Endothelial cell of umbilical vein (primary cell): ENCODE results near the gene LARP6. TPM values are rescaled to one million over a fixed set of nuclear protein-coding genes. Genes with fewer than 3 reads are reported as not detected.
A peak's percentile ranks its signal among the peaks of the same experiment; 100 is the strongest.

Experiments
- BruUV-seq: library from RNA; stranded (reverse); fragments of 400-500 nt; replicated peaks from 2 replicates; lab custom pipeline; 2021; lab: Mats Ljungman, UMichigan
- CTCF ChIA-PET: fragments of 300-600, 350-600 bp; sonication (Branson Sonifier 250); formaldehyde crosslinking; loops from one replicate; lab custom pipeline; 2021; ENCODE audit warnings: antibody characterized with exemption, inconsistent platforms; lab: Charles Lee
- POLR2A ChIA-PET: fragments of 300-600, 350-600 bp; sonication (Branson Sonifier 250); formaldehyde crosslinking; loops from one replicate; lab custom pipeline; 2021; ENCODE audit warnings: antibody characterized with exemption, inconsistent platforms; lab: Charles Lee
- DNase-seq: peaks from one replicate; pipeline ENCODE4 v3.0.0-alpha.2; 2011; ENCODE audit warnings: low read depth, low spot score
- FAIRE-seq: peaks from 2 replicates; lab custom pipeline; 2011; peaks lifted over from hg19 to GRCh38; lab: Jason Lieb, UNC
- H2AFZ ChIP-seq: 2 replicates; pipeline ENCODE4 v1.6.0; 2012; ENCODE audit warnings: low read depth, low read length, control low read depth, inconsistent platforms
- H3K27ac ChIP-seq: 2 replicates; pipeline ENCODE4 v1.5.1; 2011; ENCODE audit warnings: low read depth, mild to moderate bottlenecking, control low read depth, low read length, moderate library complexity; ENCODE audit not compliant: insufficient read depth
- H3K27me3 ChIP-seq, 2 experiments: 2 replicates each; pipeline versions ENCODE4 v1.6.0 to v1.6.1; 2011; ENCODE audit warnings: low read length in 2 of 2, mixed read lengths in 1 of 2; ENCODE audit not compliant: control insufficient read depth in 2 of 2, insufficient read depth in 2 of 2
- H3K36me3 ChIP-seq, 2 experiments: 2 replicates in 1 of 2; 3 replicates in 1 of 2; pipeline ENCODE4 v1.5.1; 2011; ENCODE audit warnings: low read length in 2 of 2, mild to moderate bottlenecking in 1 of 2, moderate library complexity in 1 of 2; ENCODE audit not compliant: control insufficient read depth in 2 of 2, insufficient read depth in 2 of 2; ENCODE audit errors: extremely low read depth in 1 of 2
- H3K4me1 ChIP-seq: 3 replicates; pipeline ENCODE4 v1.5.1; 2011; ENCODE audit warnings: mild to moderate bottlenecking, low read length; ENCODE audit not compliant: control insufficient read depth, insufficient read depth; ENCODE audit errors: extremely low read depth
- H3K4me2 ChIP-seq: 2 replicates; pipeline ENCODE4 v1.6.1; 2011; ENCODE audit warnings: low read length, control low read depth, mixed read lengths; ENCODE audit not compliant: insufficient read depth
- H3K4me3 ChIP-seq, 3 experiments: fragments of 200-600 bp in 1 of 3; sonication (generic), shearing (Covaris generic) in 1 of 3; replicated peaks in 1 of 3; 2 replicates each; pipeline ENCODE4 v1.5.1; 2011 to 2016; ENCODE audit warnings: control low read depth in 3 of 3, low read length in 3 of 3, mild to moderate bottlenecking in 2 of 3, inconsistent platforms in 1 of 3, low read depth in 1 of 3, moderate library complexity in 1 of 3; ENCODE audit not compliant: insufficient read depth in 1 of 3
- H3K79me2 ChIP-seq: 2 replicates; pipeline ENCODE4 v1.6.0; 2012; ENCODE audit warnings: low read length, inconsistent platforms; ENCODE audit not compliant: control insufficient read depth, insufficient read depth
- H3K9ac ChIP-seq: replicated peaks from 2 replicates; pipeline ENCODE3; 2011; ENCODE audit warnings: low read length, control low read depth; ENCODE audit not compliant: insufficient read depth; ENCODE audit errors: extremely low read depth
- H3K9me1 ChIP-seq: replicated peaks from 3 replicates; pipeline ENCODE4 v1.6.0; 2011; ENCODE audit warnings: mild to moderate bottlenecking, low read length; ENCODE audit not compliant: control insufficient read depth, insufficient read depth; ENCODE audit errors: extremely low read depth
- H3K9me3 ChIP-seq: replicated peaks from 2 replicates; pipeline ENCODE4 v1.5.1; 2012; ENCODE audit warnings: low read length, inconsistent platforms; ENCODE audit not compliant: control insufficient read depth, insufficient read depth
- H4K20me1 ChIP-seq: replicated peaks from 2 replicates; pipeline ENCODE3; 2011; ENCODE audit warnings: mild to moderate bottlenecking, low read length; ENCODE audit not compliant: control insufficient read depth, insufficient read depth; ENCODE audit errors: extremely low read depth
- CTCF ChIP-seq, 2 donors: IDR thresholded peaks; 1 replicate in 1 of 2; 2 replicates in 1 of 2; pipeline ENCODE4 v1.5.1; 2011; ENCODE audit warnings: low read length in 2 of 2, mild to moderate bottlenecking in 2 of 2, moderate library complexity in 2 of 2, control low read depth in 1 of 2, inconsistent platforms in 1 of 2, low read depth in 1 of 2; ENCODE audit not compliant: insufficient read depth in 1 of 2; ENCODE audit errors: extremely low read depth in 1 of 2
- FOS ChIP-seq: IDR thresholded peaks from 2 replicates; pipeline ENCODE4 v1.6.1; 2011; ENCODE audit warnings: mild to moderate bottlenecking, low read length, moderate library complexity, borderline replicate concordance; ENCODE audit not compliant: insufficient read depth
- JUN ChIP-seq: IDR thresholded peaks from 2 replicates; pipeline ENCODE4 v1.6.1; 2011; ENCODE audit warnings: borderline replicate concordance, low read depth; ENCODE audit not compliant: insufficient read length, insufficient read depth
- MAX ChIP-seq: IDR thresholded peaks from 2 replicates; pipeline ENCODE4 v1.6.1; 2011; ENCODE audit not compliant: insufficient read depth, insufficient read length
- POLR2A ChIP-seq: IDR thresholded peaks from 2 replicates; pipeline ENCODE4 v1.6.1; 2012; ENCODE audit warnings: low read depth, mild to moderate bottlenecking, control low read depth, low read length
- dilution Hi-C: fragments of 300-500 bp; cut with MboI; formaldehyde crosslinking; loops from one replicate; pipeline ENCODE4 v1.15.0; 2019; ENCODE audit warnings: low sequenced_read_pairs; ENCODE audit not compliant: extremely low pct_ligation_motif_present
- intact Hi-C: fragments of 100-400 bp; cut with micrococcal nuclease; formaldehyde crosslinking; loops from one replicate; pipeline ENCODE4 v1.10.0; 2022
- polyA plus RNA-seq, 4 experiments: library from polyadenylated mRNA; depleted of rRNA in 3 of 4; stranded (reverse) in 3 of 4; unstranded in 1 of 4; fragments of >200 nt; gene quantifications; 2 replicates each; pipeline versions ENCODE4 v1.2.1 to v1.2.3, GENCODE V29; 2011 to 2012; ENCODE audit warnings: missing spikeins in 1 of 4
- total RNA-seq: library from RNA; stranded (reverse); gene quantifications from 2 replicates; pipeline ENCODE4 v1.2.3, GENCODE V29; 2021

LARP6 gene
- total and polyA plus RNA-seq, 2 donors (not counting 3 experiments of a cell fraction or from before 2014, with no cell fraction given): 16.9 to 56.2 TPM

GRCh38 chr15:70902107-70902506 lies 48.1 kb upstream of the LARP6 start:
- H3K9me1 ChIP-seq: no peaks in the 10 kb centered on the region
- no TSS peak for BruUV-seq
- no peaks in the 10 kb centered on the region for H3K27me3 ChIP-seq
- intact Hi-C loops (no loop called here), dilution Hi-C loops (no loop called here)
- POLR2A ChIA-PET: no interaction called here
- peaks cover 11% of the 10 kb centered on the region for H3K4me1 ChIP-seq
- DNase-seq (peak; percentile 68), FAIRE-seq (peak; percentile 85)
- H3K27ac ChIP-seq: peak overlapping the region; percentile 73
- H4K20me1 ChIP-seq: no peaks in the 10 kb centered on the region
- H3K4me3 ChIP-seq: no peak overlapping the region
- H3K4me2 ChIP-seq: peak overlapping the region; percentile 12
- H3K9ac ChIP-seq: peak overlapping the region; percentile 22
- H3K79me2 ChIP-seq: no peaks in the 10 kb centered on the region
- H2AFZ ChIP-seq: peak overlapping the region; percentile 77
- peaks cover 0 to 2% of the 10 kb centered on the region in 2 experiments for H3K36me3 ChIP-seq
- TF ChIP-seq MAX (no peak), FOS (peak; percentile 89), JUN (peak; percentile 88)
- CTCF ChIA-PET: interaction anchor here (1.9 to 3.5 kb wide), 2 partner anchors 9 to 538 kb away, joined by 6 to 11 read pairs; partner anchors contain the start of genes LRRC49 and THAP10
- no peaks in the 10 kb centered on the region for H3K9me3 ChIP-seq

- CTCF ChIA-PET: interaction anchor here (0.6 to 2.4 kb wide), 21 partner anchors 9 to 550 kb away, joined by 3 to 14 read pairs (median 4); no protein-coding TSS in a partner anchor
- no peaks in the 10 kb centered on the region for H3K9me1 ChIP-seq
- FAIRE-seq (no peak), DNase-seq (peak; percentile 81)
- peak overlapping the region; percentile 70 for H3K4me2 ChIP-seq
- TSS peak; percentile 75 for BruUV-seq
- no peaks in the 10 kb centered on the region for H3K27me3 ChIP-seq
- H3K79me2 ChIP-seq: peaks cover 12% of the 10 kb centered on the region
- intact Hi-C loops (loop anchor here (1.0 to 10.0 kb wide), 9 partner anchors 38 to 547 kb away; partner anchors contain the start of genes LARP6, THSD4 and UACA), dilution Hi-C loops (no loop called here)
- TF ChIP-seq POLR2A: no peak
- peak; percentile 56 to 59 for TF ChIP-seq CTCF (IDR thresholded peaks at IDR 0.05; ENCODE audit: extremely low read depth in 1 of 2, insufficient read depth in 1 of 2, low read depth in 1 of 2, low read length in 2 of 2)
- H3K36me3 ChIP-seq: no peaks in the 10 kb centered on the region
- peak overlapping the region; percentile 88 for H3K9ac ChIP-seq
- peaks cover 17% of the 10 kb centered on the region for H3K4me1 ChIP-seq
- peak overlapping the region; percentile 78 for H2AFZ ChIP-seq
- H4K20me1 ChIP-seq: no peaks in the 10 kb centered on the region
- POLR2A ChIA-PET: interaction anchor here (1.0 kb wide), 1 partner anchor 39 kb away, joined by 3 read pairs; the partner anchor contains the start of gene LARP6
- H3K4me3 ChIP-seq: peak overlapping the region; percentile 44 to 81 (median 69)
- H3K27ac ChIP-seq: peak overlapping the region; percentile 86
- no peaks in the 10 kb centered on the region for H3K9me3 ChIP-seq
Measured at GRCh38 chr15:70892912-70893560, 39.1 kb upstream of the LARP6 start.
